Neural progenitor cell (in vitro differentiated cells): ENCODE measurements around the gene MYRIP. TPM values are rescaled to one million over a fixed set of nuclear protein-coding genes. Genes with fewer than 3 reads are reported as not detected.

Experiments
- DNase-seq: peaks from one replicate; pipeline ENCODE4 v3.0.0-alpha.2; 2016; ENCODE audit warnings: low spot score
- H2AFZ ChIP-seq: fragments of 200-600 bp; sonication (generic); replicated peaks from 2 replicates; pipeline ENCODE4 v1.6.1; 2016; ENCODE audit warnings: antibody characterized with exemption
- H3F3A ChIP-seq: fragments of 200-600 bp; sonication (generic); 2 replicates; pipeline ENCODE4 v1.6.1; 2016; ENCODE audit warnings: antibody characterized with exemption, low read depth
- H3K27ac ChIP-seq: fragments of 200-600 bp; sonication (generic); 2 replicates; pipeline ENCODE4 v1.5.1; 2016; ENCODE audit warnings: mild to moderate bottlenecking
- H3K27me3 ChIP-seq: fragments of 200-600 bp; sonication (generic); 2 replicates; pipeline ENCODE4 v1.6.1; 2016; ENCODE audit warnings: mild to moderate bottlenecking, moderate library complexity
- H3K36me3 ChIP-seq: fragments of 200-600 bp; sonication (generic); 2 replicates; pipeline ENCODE4 v1.5.1; 2016
- H3K4me1 ChIP-seq: fragments of 200-600 bp; sonication (generic); 2 replicates; pipeline ENCODE4 v1.6.1; 2016; ENCODE audit warnings: mixed run types
- H3K4me2 ChIP-seq: fragments of 200-600 bp; sonication (generic); 2 replicates; pipeline ENCODE4 v1.6.1; 2016
- H3K4me3 ChIP-seq: fragments of 200-600 bp; sonication (generic); 2 replicates; pipeline ENCODE4 v1.5.1; 2016
- H3K79me2 ChIP-seq: fragments of 200-600 bp; sonication (generic); 2 replicates; pipeline ENCODE4 v1.6.1; 2016; ENCODE audit warnings: low read depth
- H3K9ac ChIP-seq: fragments of 200-600 bp; sonication (generic); 2 replicates; pipeline ENCODE4 v1.6.1; 2016
- H3K9me3 ChIP-seq: fragments of 200-600 bp; sonication (generic); 2 replicates; pipeline ENCODE4 v1.5.1; 2016; ENCODE audit warnings: low read depth
- H4K20me1 ChIP-seq: fragments of 200-600 bp; sonication (generic); 2 replicates; pipeline ENCODE4 v1.6.1; 2016; ENCODE audit warnings: low read depth
- H3K27ac Mint-ChIP-seq: 3 replicates; pipeline ENCODE4 v1.8.0; 2021; ENCODE audit warnings: mixed read lengths
- H3K27me3 Mint-ChIP-seq: 2 replicates; pipeline ENCODE4 v1.8.0; 2022; ENCODE audit warnings: low read depth, mild to moderate bottlenecking, inconsistent platforms, moderate library complexity, mixed read lengths; ENCODE audit not compliant: insufficient read depth
- H3K36me3 Mint-ChIP-seq: 3 replicates; pipeline ENCODE4 v1.8.0; 2021; ENCODE audit warnings: mixed read lengths
- H3K4me1 Mint-ChIP-seq: 3 replicates; pipeline ENCODE4 v1.8.0; 2021; ENCODE audit warnings: mixed read lengths
- H3K4me3 Mint-ChIP-seq: 3 replicates; pipeline ENCODE4 v1.8.0; 2021; ENCODE audit warnings: mild to moderate bottlenecking, moderate library complexity, mixed read lengths
- H3K9me3 Mint-ChIP-seq: 3 replicates; pipeline ENCODE4 v1.8.0; 2020; ENCODE audit warnings: mixed read lengths
- EZH2 ChIP-seq: fragments of 200-600 bp; sonication (generic); IDR thresholded peaks from 2 replicates; pipeline ENCODE4 v1.6.1; 2017; ENCODE audit warnings: antibody characterized with exemption, mild to moderate bottlenecking, moderate library complexity
- EZH2phosphoT487 ChIP-seq: fragments of 200-600 bp; sonication (generic); IDR thresholded peaks from 2 replicates; pipeline ENCODE4 v1.6.1; 2017; ENCODE audit warnings: antibody characterized with exemption
- total RNA-seq: library from RNA; depleted of rRNA; stranded (reverse); fragments of >200 nt; gene quantifications from 2 replicates; pipeline ENCODE4 v1.2.3, GENCODE V29; 2015; ENCODE audit warnings: low replicate concordance
- TF ChIP-seq, protein P1 (sequence below): fragments of 200-600 bp; sonication (generic); IDR thresholded peaks from 2 replicates; pipeline ENCODE4 v1.5.1; 2017; ENCODE audit warnings: antibody characterized with exemption, mild to moderate bottlenecking

The MYRIP gene
- total RNA-seq, 1 donor from 2014 or later = 0.62 TPM

DNA sequence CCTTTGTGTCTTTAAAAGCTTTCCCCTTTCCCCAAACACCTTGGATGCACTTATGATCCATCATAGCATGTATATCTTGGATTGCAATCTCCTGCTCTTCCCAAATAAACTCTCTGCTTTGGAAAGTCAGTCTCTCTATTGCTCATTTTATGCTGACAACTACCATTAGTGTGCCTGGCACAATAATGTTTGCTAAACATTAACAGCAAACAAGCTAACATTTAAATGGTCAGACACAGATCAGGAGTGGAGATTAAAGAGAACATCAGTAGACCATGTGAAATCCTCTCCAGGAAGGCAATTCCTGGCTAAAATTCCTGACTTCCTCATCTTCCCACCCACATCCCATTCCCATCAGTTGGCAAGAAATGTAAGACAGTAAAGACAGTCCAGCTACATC, 455.8 kb downstream of the MYRIP start:
- no peak overlapping the region for H3K4me3 Mint-ChIP-seq
- no peak overlapping the region for H3K27ac Mint-ChIP-seq
- H3K4me1 Mint-ChIP-seq = peaks cover 14% of the 10 kb centered on the region

DNA sequence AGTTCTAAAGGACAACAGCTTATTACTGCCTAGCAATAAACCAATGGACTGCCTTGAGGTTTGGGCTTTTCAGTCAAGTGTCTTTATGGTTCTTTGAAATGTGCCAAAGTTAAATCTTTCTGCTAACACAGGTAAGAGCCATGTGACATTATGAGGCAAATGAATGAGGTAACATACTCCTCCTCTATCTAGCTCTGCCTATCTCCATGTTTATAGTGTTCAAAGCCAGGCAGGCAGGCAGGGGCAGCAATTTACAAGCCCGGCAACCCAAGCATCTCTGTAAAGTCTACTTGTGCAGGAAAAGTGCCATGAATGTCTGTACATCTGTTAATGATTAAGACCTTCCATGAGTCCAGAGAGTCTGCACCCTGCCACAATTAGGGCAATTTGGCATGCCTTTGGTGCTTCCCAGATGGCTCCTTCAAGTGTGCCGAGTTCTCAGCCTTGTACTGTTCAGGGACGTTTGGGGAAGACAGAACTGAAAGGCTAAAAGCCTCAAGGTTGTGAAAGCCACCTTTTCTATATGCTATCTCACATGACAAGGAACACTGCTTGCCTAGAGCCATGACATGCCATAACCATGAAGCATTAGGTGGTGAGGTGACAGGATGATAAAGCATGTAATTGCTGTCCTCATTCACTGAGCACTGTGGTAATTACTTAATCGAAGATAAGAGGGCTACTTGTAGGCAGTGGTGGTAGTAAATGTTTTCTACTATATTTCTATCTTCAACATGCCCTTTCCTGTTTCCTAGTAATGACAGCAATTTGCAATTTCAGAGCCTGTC, 458.7 kb downstream of the MYRIP start:
- Histone ChIP-seq H3K4me3 (no peak overlapping the region), H3K36me3 (no peaks in the 10 kb centered on the region), H3K27me3 (no peaks in the 10 kb centered on the region), H2AFZ (no peak overlapping the region), H4K20me1 (no peaks in the 10 kb centered on the region), H3F3A (peaks cover 5% of the 10 kb centered on the region), H3K4me1 (peaks cover 23% of the 10 kb centered on the region), H3K27ac (no peak overlapping the region), H3K4me2 (peak overlapping the region; percentile 51), H3K9ac (no peak overlapping the region), H3K9me3 (no peaks in the 10 kb centered on the region), H3K79me2 (no peaks in the 10 kb centered on the region)
- no peak overlapping the region for H3K27ac Mint-ChIP-seq
- H3K4me3 Mint-ChIP-seq = no peak overlapping the region
- H3K36me3 Mint-ChIP-seq = no peaks in the 10 kb centered on the region
- TF ChIP-seq, protein P1, sequence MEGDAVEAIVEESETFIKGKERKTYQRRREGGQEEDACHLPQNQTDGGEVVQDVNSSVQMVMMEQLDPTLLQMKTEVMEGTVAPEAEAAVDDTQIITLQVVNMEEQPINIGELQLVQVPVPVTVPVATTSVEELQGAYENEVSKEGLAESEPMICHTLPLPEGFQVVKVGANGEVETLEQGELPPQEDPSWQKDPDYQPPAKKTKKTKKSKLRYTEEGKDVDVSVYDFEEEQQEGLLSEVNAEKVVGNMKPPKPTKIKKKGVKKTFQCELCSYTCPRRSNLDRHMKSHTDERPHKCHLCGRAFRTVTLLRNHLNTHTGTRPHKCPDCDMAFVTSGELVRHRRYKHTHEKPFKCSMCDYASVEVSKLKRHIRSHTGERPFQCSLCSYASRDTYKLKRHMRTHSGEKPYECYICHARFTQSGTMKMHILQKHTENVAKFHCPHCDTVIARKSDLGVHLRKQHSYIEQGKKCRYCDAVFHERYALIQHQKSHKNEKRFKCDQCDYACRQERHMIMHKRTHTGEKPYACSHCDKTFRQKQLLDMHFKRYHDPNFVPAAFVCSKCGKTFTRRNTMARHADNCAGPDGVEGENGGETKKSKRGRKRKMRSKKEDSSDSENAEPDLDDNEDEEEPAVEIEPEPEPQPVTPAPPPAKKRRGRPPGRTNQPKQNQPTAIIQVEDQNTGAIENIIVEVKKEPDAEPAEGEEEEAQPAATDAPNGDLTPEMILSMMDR = no peak
- TF ChIP-seq EZH2phosphoT487 = no peak
- no peak for TF ChIP-seq EZH2
- H3K4me1 Mint-ChIP-seq = peaks cover 14% of the 10 kb centered on the region
- peaks cover 2% of the 10 kb centered on the region for H3K27me3 Mint-ChIP-seq
- peaks cover 5% of the 10 kb centered on the region for H3K9me3 Mint-ChIP-seq
- no peak for DNase-seq

More for the DNA sequence above, 455.8 kb downstream of the MYRIP start:
- no peak overlapping the region for H3K27ac ChIP-seq
- no peak for DNase-seq
- no peaks in the 10 kb centered on the region for H3K79me2 ChIP-seq
- peaks cover 2% of the 10 kb centered on the region for H3K27me3 Mint-ChIP-seq
- no peak overlapping the region for H3K9ac ChIP-seq
- no peaks in the 10 kb centered on the region for H4K20me1 ChIP-seq
- no peak overlapping the region for H3K4me2 ChIP-seq
- H2AFZ ChIP-seq = no peak overlapping the region
- H3K9me3 Mint-ChIP-seq = peaks cover 2% of the 10 kb centered on the region
- TF ChIP-seq EZH2 = no peak
- H3K9me3 ChIP-seq = no peaks in the 10 kb centered on the region
- H3K36me3 ChIP-seq = no peaks in the 10 kb centered on the region
- no peak overlapping the region for H3K4me3 ChIP-seq
- H3K36me3 Mint-ChIP-seq = no peaks in the 10 kb centered on the region
- H3K4me1 ChIP-seq = peaks cover 19% of the 10 kb centered on the region
- H3F3A ChIP-seq = peaks cover 5% of the 10 kb centered on the region
- no peaks in the 10 kb centered on the region for H3K27me3 ChIP-seq

DNA sequence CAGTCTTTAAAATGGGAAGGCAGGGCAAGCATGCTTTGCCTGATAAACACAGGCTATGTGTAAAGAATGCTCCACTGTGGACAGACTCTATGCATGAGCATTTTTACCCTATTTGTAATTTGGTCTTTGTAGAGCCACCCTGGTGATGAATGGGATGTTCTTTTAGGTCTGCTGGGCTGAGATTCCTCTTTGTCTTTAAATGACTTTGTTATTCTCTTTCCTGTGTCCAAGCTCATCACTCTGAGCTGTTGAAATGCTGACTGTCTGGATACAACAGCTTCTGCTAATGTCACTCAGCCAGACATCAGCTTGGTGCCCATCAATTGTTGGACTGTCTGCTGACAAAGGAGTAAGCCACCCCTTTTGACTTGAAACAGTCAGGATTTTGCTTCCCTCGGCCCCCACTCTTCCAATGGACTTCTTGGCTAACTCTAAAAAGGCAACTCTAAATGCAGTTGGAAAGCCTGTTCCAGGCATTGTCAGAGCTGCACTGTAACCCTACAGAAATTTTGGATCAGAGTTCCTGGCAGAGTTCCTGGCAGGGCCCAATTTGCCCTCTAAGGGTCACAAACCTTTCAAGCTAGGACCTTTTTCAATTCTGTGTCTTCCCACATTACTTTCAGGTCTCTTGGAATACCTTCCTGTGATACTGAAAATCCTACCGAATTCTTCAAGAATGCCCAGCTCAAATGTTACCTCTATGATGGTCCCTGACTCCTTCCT, 459.6 kb downstream of the MYRIP start:
- H3K36me3 Mint-ChIP-seq = no peaks in the 10 kb centered on the region
- Histone ChIP-seq H3F3A (peaks cover 5% of the 10 kb centered on the region), H3K4me3 (no peak overlapping the region), H3K9me3 (no peaks in the 10 kb centered on the region), H4K20me1 (no peaks in the 10 kb centered on the region), H3K9ac (no peak overlapping the region), H3K36me3 (no peaks in the 10 kb centered on the region), H3K27me3 (no peaks in the 10 kb centered on the region), H3K4me1 (peaks cover 23% of the 10 kb centered on the region), H3K27ac (no peak overlapping the region), H2AFZ (no peak overlapping the region), H3K79me2 (no peaks in the 10 kb centered on the region), H3K4me2 (no peak overlapping the region)
- no peak for DNase-seq
- peaks cover 5% of the 10 kb centered on the region for H3K9me3 Mint-ChIP-seq
- H3K27ac Mint-ChIP-seq = no peak overlapping the region
- H3K27me3 Mint-ChIP-seq = peaks cover under 1% of the 10 kb centered on the region
- TF ChIP-seq, protein P1 = no peak
- TF ChIP-seq EZH2phosphoT487 (no peak), EZH2 (no peak)
- H3K4me1 Mint-ChIP-seq = peaks cover 14% of the 10 kb centered on the region
- no peak overlapping the region for H3K4me3 Mint-ChIP-seq

DNA sequence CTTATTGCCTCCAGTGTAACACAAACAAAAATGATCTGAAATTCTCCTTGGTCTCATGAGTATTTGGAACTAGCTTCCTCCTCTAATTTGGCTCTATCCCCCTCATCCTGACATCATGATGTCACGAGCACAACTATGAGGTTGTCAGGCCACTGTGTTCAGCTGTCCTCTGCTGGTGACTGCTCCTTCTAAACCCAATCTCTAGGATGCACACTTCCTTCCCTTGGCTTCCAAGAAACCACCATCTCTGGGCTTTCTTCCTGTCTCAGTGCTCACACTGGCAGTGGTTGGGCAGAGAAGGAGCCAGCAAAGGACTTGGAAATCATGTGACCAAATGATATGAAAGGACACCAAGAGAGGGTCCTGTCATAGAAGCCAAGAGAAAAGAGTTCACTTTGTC, 469.4 kb downstream of the MYRIP start:
- no peaks in the 10 kb centered on the region for H3K4me1 ChIP-seq
- DNase-seq = no peak
- no peak overlapping the region for H3K4me2 ChIP-seq
- H3K27ac Mint-ChIP-seq = no peak overlapping the region
- H3K4me3 ChIP-seq = no peak overlapping the region
- H3K9me3 Mint-ChIP-seq = peaks cover 5% of the 10 kb centered on the region
- H3F3A ChIP-seq = no peaks in the 10 kb centered on the region
- no peaks in the 10 kb centered on the region for H3K9me3 ChIP-seq
- no peaks in the 10 kb centered on the region for H3K27me3 ChIP-seq
- no peaks in the 10 kb centered on the region for H4K20me1 ChIP-seq
- no peak overlapping the region for H3K4me3 Mint-ChIP-seq
- H3K27me3 Mint-ChIP-seq = no peaks in the 10 kb centered on the region
- H3K36me3 ChIP-seq = no peaks in the 10 kb centered on the region
- H3K9ac ChIP-seq = no peak overlapping the region
- no peak overlapping the region for H2AFZ ChIP-seq
- H3K27ac ChIP-seq = no peak overlapping the region
- no peaks in the 10 kb centered on the region for H3K79me2 ChIP-seq
- H3K4me1 Mint-ChIP-seq = no peaks in the 10 kb centered on the region
- TF ChIP-seq, protein P1 = no peak
- TF ChIP-seq EZH2phosphoT487 = no peak
- H3K36me3 Mint-ChIP-seq = no peaks in the 10 kb centered on the region
